ENCODE measurements around the gene RAB19. TPM values are rescaled to one million over a fixed set of nuclear protein-coding genes. Genes with fewer than 3 reads are reported as not detected.

The RAB19 gene
- total and polyA plus RNA-seq, 9 of the 15 experiments (the other 6 are each of a cell fraction or from before 2014, with no cell fraction given), result not detected

DNA sequence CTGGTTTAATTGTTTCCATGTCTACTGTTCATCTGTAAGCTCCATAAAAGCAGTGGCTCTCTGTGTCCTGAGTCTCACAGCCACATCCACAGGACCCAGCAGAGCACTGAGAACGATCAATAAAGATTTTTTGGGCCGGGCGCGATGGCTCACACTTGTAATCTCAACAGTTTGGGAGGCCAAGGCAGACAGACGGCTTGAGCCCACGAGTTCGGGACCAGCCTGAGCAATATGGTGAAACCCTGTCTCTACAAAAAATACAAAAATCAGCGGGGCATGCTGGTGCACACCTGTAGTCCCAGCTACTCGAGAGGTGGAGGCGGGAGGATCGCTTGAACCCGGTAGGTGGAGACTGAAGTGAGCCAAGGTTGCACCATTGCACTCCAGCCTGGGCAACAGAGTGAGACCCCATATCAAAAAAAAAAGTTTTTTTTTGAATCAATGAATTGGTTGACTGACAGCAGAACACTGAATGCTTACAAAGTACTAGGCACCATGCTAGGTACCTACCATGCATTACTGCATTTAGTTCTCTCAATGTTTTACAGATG is 10.0 kb upstream of the RAB19 start:
- intact Hi-C loops (cut with micrococcal nuclease), result no loop called here
- peaks cover 76% of the 10 kb centered on the region for H3K79me2 ChIP-seq (ENCODE audit: control insufficient read depth, insufficient read depth, low read length)
- TF ChIP-seq KDM5B (IDR thresholded peaks at IDR 0.05; ENCODE audit: insufficient replicate concordance, low read depth, low read length) (no peak), SMAD4 (CRISPR knock-in tag; conservative IDR thresholded peaks at IDR 0.05) (no peak), MAFG (tag; conservative IDR thresholded peaks at IDR 0.05) (no peak), ZNF830 (CRISPR knock-in tag; IDR thresholded peaks at IDR 0.05) (no peak), NR2F6 (CRISPR knock-in tag; IDR thresholded peaks at IDR 0.05) (no peak), NCOA4 (IDR thresholded peaks at IDR 0.05; ENCODE audit: partially characterized antibody) (no peak), NBN (IDR thresholded peaks at IDR 0.05; ENCODE audit: low read depth) (no peak), HDGF (IDR thresholded peaks at IDR 0.05) (no peak), CEBPG (CRISPR knock-in tag; IDR thresholded peaks at IDR 0.05) (0 out of 2 replicates have a peak, but pooled peaks have one; percentile 21), CEBPG (tag; conservative IDR thresholded peaks at IDR 0.05 in 1 of 2, IDR thresholded peaks at IDR 0.05 in 1 of 2) (no peak), ZNF184 (CRISPR knock-in tag; IDR thresholded peaks at IDR 0.05) (no peak), PHTF2 (CRISPR knock-in tag; IDR thresholded peaks at IDR 0.05) (no peak), POLR2G (IDR thresholded peaks at IDR 0.05; ENCODE audit: low read depth, low read length) (no peak), BHLHE40 (IDR thresholded peaks at IDR 0.05; ENCODE audit: low read length) (no peak), PTRF (tag; IDR thresholded peaks at IDR 0.05) (no peak), FOXP1 (CRISPR knock-in tag; IDR thresholded peaks at IDR 0.05) (0 out of 2 replicates have a peak, but pooled peaks have one; percentile 27)
- TF ChIP-seq, protein P1, sequence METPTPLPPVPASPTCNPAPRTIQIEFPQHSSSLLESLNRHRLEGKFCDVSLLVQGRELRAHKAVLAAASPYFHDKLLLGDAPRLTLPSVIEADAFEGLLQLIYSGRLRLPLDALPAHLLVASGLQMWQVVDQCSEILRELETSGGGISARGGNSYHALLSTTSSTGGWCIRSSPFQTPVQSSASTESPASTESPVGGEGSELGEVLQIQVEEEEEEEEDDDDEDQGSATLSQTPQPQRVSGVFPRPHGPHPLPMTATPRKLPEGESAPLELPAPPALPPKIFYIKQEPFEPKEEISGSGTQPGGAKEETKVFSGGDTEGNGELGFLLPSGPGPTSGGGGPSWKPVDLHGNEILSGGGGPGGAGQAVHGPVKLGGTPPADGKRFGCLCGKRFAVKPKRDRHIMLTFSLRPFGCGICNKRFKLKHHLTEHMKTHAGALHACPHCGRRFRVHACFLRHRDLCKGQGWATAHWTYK (CRISPR knock-in tag; IDR thresholded peaks at IDR 0.05), result no peak
- TF ChIP-seq, protein P2, sequence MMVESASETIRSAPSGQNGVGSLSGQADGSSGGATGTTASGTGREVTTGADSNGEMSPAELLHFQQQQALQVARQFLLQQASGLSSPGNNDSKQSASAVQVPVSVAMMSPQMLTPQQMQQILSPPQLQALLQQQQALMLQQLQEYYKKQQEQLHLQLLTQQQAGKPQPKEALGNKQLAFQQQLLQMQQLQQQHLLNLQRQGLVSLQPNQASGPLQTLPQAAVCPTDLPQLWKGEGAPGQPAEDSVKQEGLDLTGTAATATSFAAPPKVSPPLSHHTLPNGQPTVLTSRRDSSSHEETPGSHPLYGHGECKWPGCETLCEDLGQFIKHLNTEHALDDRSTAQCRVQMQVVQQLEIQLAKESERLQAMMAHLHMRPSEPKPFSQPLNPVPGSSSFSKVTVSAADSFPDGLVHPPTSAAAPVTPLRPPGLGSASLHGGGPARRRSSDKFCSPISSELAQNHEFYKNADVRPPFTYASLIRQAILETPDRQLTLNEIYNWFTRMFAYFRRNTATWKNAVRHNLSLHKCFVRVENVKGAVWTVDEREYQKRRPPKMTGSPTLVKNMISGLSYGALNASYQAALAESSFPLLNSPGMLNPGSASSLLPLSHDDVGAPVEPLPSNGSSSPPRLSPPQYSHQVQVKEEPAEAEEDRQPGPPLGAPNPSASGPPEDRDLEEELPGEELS (CRISPR knock-in tag; IDR thresholded peaks at IDR 0.05; ENCODE audit: borderline replicate concordance), result no peak

More for the DNA sequence above, 10.0 kb upstream of the RAB19 start:
- WGBS (ENCODE audit: insufficient coverage, low coverage, missing lambda C conversion rate), result 92% methylated on average over 12 of the region's 12 CpGs
- H3K4me2 ChIP-seq (ENCODE audit: insufficient read depth, low read length), result no peak overlapping the region
- ATAC-seq (no peak), FAIRE-seq (no peak), DNase-seq (ENCODE audit: extremely low read depth in 1 of 4, low spot score in 3 of 4) (no peak)
- H3K4me1 ChIP-seq (replicated peaks in 1 of 2; ENCODE audit: control insufficient read depth in 2 of 2, insufficient read depth in 2 of 2, low read length in 2 of 2), result peaks cover 29 to 45% of the 10 kb centered on the region in 2 experiments
- ChIA-PET CTCF (ENCODE audit: low intra/inter-chr PET ratio) (no interaction called here), POLR2A (interaction anchor here (0.6 to 1.7 kb wide), 4 partner anchors 10 to 417 kb away, joined by 3 to 5 read pairs (median 4); no protein-coding TSS in a partner anchor)
- H3K36me3 ChIP-seq (ENCODE audit: control insufficient read depth, insufficient read depth, low read length), result no peaks in the 10 kb centered on the region
- in situ Hi-C loops (cut with MboI), result no loop called here
- H2AFZ ChIP-seq (ENCODE audit: low read depth, low read length), result no peak overlapping the region
- no TSS peak for BruUV-seq (replicated peaks)
- H3K9me1 ChIP-seq (ENCODE audit: control insufficient read depth, insufficient read depth, low read length), result peaks cover 7% of the 10 kb centered on the region
- H3K4me3 ChIP-seq, result no peak overlapping the region
- H3K27ac ChIP-seq (ENCODE audit: extremely low read depth, low read depth, low read length), result no peak overlapping the region
- no peaks in the 10 kb centered on the region for H3K27me3 ChIP-seq (ENCODE audit: control insufficient read depth in 2 of 2, insufficient read depth in 2 of 2, low read length in 2 of 2)
- no peaks in the 10 kb centered on the region for H3K9me3 ChIP-seq (replicated peaks; ENCODE audit: control insufficient read depth, insufficient read depth, low read depth, low read length)
- H3K9ac ChIP-seq (ENCODE audit: insufficient read depth in 1 of 2, low read depth in 2 of 2, low read length in 2 of 2), result no peak overlapping the region
- H4K20me1 ChIP-seq (replicated peaks; ENCODE audit: control insufficient read depth, insufficient read depth, low read length), result peaks cover 41% of the 10 kb centered on the region
